Neuronal stem cell (in vitro differentiated cells): ENCODE results near the gene INTS7.

Source experiments
- DNase-seq: peaks from one replicate; pipeline ENCODE4 v3.0.0-alpha.2; 2013; ENCODE audit warnings: low spot score
- H2AFZ ChIP-seq: one replicate; pipeline ENCODE4 v1.6.1; 2013; ENCODE audit warnings: mild to moderate bottlenecking, low read length, inconsistent platforms
- H2AK5ac ChIP-seq: 2 replicates; pipeline ENCODE4 v1.6.1; 2013; ENCODE audit warnings: low read depth, mild to moderate bottlenecking, inconsistent platforms, low read length, moderate library complexity, mixed read lengths
- H2BK120ac ChIP-seq: 2 replicates; pipeline ENCODE4 v1.6.1; 2013; ENCODE audit warnings: low read depth, mild to moderate bottlenecking, inconsistent platforms, low read length, moderate library complexity, mixed read lengths
- H2BK12ac ChIP-seq: one replicate; pipeline ENCODE4 v1.6.1; 2013; ENCODE audit warnings: low read length, inconsistent platforms
- H2BK15ac ChIP-seq: 2 replicates; pipeline ENCODE4 v1.6.1; 2013; ENCODE audit warnings: mild to moderate bottlenecking, low read length, inconsistent platforms, mixed read lengths
- H2BK5ac ChIP-seq: one replicate; pipeline ENCODE4 v1.6.1; 2013; ENCODE audit warnings: inconsistent platforms, mild to moderate bottlenecking, low read length, moderate library complexity
- H3K14ac ChIP-seq: one replicate; pipeline ENCODE4 v1.6.1; 2013; ENCODE audit warnings: low read length, inconsistent platforms
- H3K18ac ChIP-seq: 2 replicates; pipeline ENCODE4 v1.6.1; 2013; ENCODE audit warnings: low read length, inconsistent platforms
- H3K23ac ChIP-seq: 2 replicates; pipeline ENCODE4 v1.6.1; 2013; ENCODE audit warnings: low read depth, mild to moderate bottlenecking, mixed read lengths, low read length, inconsistent platforms; ENCODE audit not compliant: poor library complexity
- H3K27ac ChIP-seq: replicated peaks from 3 replicates; pipeline ENCODE4 v1.5.1; 2013; ENCODE audit warnings: low read length, inconsistent platforms
- H3K27me3 ChIP-seq, 3 experiments: 2 replicates each; pipeline ENCODE4 v1.6.1; 2013; ENCODE audit warnings: low read length in 3 of 3, mild to moderate bottlenecking in 2 of 3, inconsistent platforms in 1 of 3, low read depth in 1 of 3, mixed read lengths in 1 of 3, moderate library complexity in 1 of 3; ENCODE audit not compliant: control insufficient read depth in 3 of 3, insufficient read depth in 3 of 3
- H3K36me3 ChIP-seq, 2 donors: replicated peaks in 1 of 2; 2 replicates each; pipeline ENCODE4 v1.6.1; 2013; ENCODE audit warnings: low read length in 2 of 2; ENCODE audit not compliant: control insufficient read depth in 2 of 2, insufficient read depth in 2 of 2
- H3K4ac ChIP-seq: 2 replicates; pipeline ENCODE4 v1.6.1; 2013; ENCODE audit warnings: inconsistent platforms, mild to moderate bottlenecking, low read length, moderate library complexity
- H3K4me1 ChIP-seq, 2 donors: 1 replicate in 1 of 2; 2 replicates in 1 of 2; pipeline ENCODE4 v1.6.1; 2013; ENCODE audit warnings: low read length in 2 of 2, low read depth in 1 of 2; ENCODE audit not compliant: control insufficient read depth in 2 of 2, insufficient read depth in 1 of 2
- H3K4me2 ChIP-seq: one replicate; pipeline ENCODE4 v1.6.1; 2013; ENCODE audit warnings: mild to moderate bottlenecking, low read length, inconsistent platforms; ENCODE audit not compliant: insufficient read depth, poor library complexity, severe bottlenecking
- H3K4me3 ChIP-seq, 2 donors: 2 replicates each; pipeline ENCODE4 v1.5.1; 2013; ENCODE audit warnings: low read length in 2 of 2, mild to moderate bottlenecking in 2 of 2, inconsistent platforms in 1 of 2, moderate library complexity in 1 of 2
- H3K79me1 ChIP-seq: one replicate; pipeline ENCODE4 v1.6.1; 2013; ENCODE audit warnings: low read depth, mild to moderate bottlenecking, inconsistent platforms, low read length, moderate library complexity
- H3K9ac ChIP-seq: one replicate; pipeline ENCODE4 v1.6.1; 2013; ENCODE audit warnings: mild to moderate bottlenecking, low read depth, low read length, inconsistent platforms; ENCODE audit not compliant: poor library complexity
- H3K9me3 ChIP-seq, 2 donors: replicated peaks in 1 of 2; 2 replicates each; pipeline versions ENCODE3 to v1.6.1; 2013; ENCODE audit warnings: low read length in 2 of 2, mild to moderate bottlenecking in 2 of 2, inconsistent platforms in 1 of 2, low read depth in 1 of 2, mixed read lengths in 1 of 2, moderate library complexity in 1 of 2; ENCODE audit not compliant: control insufficient read depth in 2 of 2, insufficient read depth in 1 of 2
- H4K8ac ChIP-seq: one replicate; pipeline ENCODE4 v1.6.1; 2013; ENCODE audit warnings: low read depth, mild to moderate bottlenecking, inconsistent platforms, low read length, moderate library complexity
- H4K91ac ChIP-seq: one replicate; pipeline ENCODE4 v1.6.1; 2013; ENCODE audit warnings: low read length, low read depth, mild to moderate bottlenecking, inconsistent platforms; ENCODE audit not compliant: poor library complexity
- WGBS, 2 donors: extraction: QIAGEN DNeasy Blood & Tissue Kit; methylation state at CpG; one replicate each; pipeline ENCODE4 v1.1.7; 2013; ENCODE audit warnings: missing lambda C conversion rate in 2 of 2, mixed read lengths in 1 of 2; ENCODE audit not compliant: insufficient read length in 2 of 2, insufficient replicate concordance in 1 of 2; ENCODE audit errors: extremely low coverage in 2 of 2; 5-methylcytosine and 5-hydroxymethylcytosine counted together

INTS7 gene

GRCh38 chr1:212060632-212061472, 25.5 kb upstream of the INTS7 start:
- DNase-seq, result no peak
- Histone ChIP-seq H3K27me3 (no peaks in the 10 kb centered on the region), H2BK15ac (no peak overlapping the region), H3K18ac (no peak overlapping the region), H3K23ac (no peak overlapping the region), H4K91ac (no peak overlapping the region), H2BK5ac (no peak overlapping the region), H3K79me1 (no peaks in the 10 kb centered on the region), H4K8ac (no peak overlapping the region), H3K27ac (no peak overlapping the region), H3K4me2 (no peak overlapping the region), H3K4me1 (no peaks in the 10 kb centered on the region), H2BK12ac (no peak overlapping the region), H3K36me3 (peaks cover 14 to 98% of the 10 kb centered on the region in 2 donors), H3K14ac (no peak overlapping the region), H2BK120ac (no peak overlapping the region), H2AFZ (no peak overlapping the region), H3K4ac (no peak overlapping the region), H3K9me3 (peaks cover 5 to 31% of the 10 kb centered on the region in 2 donors), H2AK5ac (no peak overlapping the region), H3K4me3 (no peak overlapping the region), H3K9ac (no peak overlapping the region)
- no CpG with 5 or more reads among the region's 6 CpGs for WGBS, 2 donors

GRCh38 chr1:212055333-212055732, 20.0 kb upstream of the INTS7 start:
- H3K27ac ChIP-seq, result no peak overlapping the region
- no peak overlapping the region for H2AK5ac ChIP-seq
- H2AFZ ChIP-seq, result no peak overlapping the region
- H3K4me2 ChIP-seq, result no peak overlapping the region
- H3K36me3 ChIP-seq, result peaks cover 31 to 94% of the 10 kb centered on the region in 2 donors
- H3K4ac ChIP-seq, result no peak overlapping the region
- no peak overlapping the region for H2BK5ac ChIP-seq
- no peak overlapping the region for H3K9ac ChIP-seq
- no peak overlapping the region for H3K18ac ChIP-seq
- no CpG with 5 or more reads among the region's 2 CpGs for WGBS, 2 donors
- DNase-seq, result no peak
- no peak overlapping the region for H2BK15ac ChIP-seq
- no peak overlapping the region for H2BK12ac ChIP-seq
- H4K91ac ChIP-seq, result no peak overlapping the region
- no peaks in the 10 kb centered on the region for H3K4me1 ChIP-seq
- no peaks in the 10 kb centered on the region for H3K79me1 ChIP-seq
- H3K14ac ChIP-seq, result no peak overlapping the region
- no peak overlapping the region for H3K4me3 ChIP-seq
- H3K27me3 ChIP-seq, result no peaks in the 10 kb centered on the region
- H3K23ac ChIP-seq, result no peak overlapping the region
- peaks cover 16 to 53% of the 10 kb centered on the region in 2 donors for H3K9me3 ChIP-seq
- no peak overlapping the region for H2BK120ac ChIP-seq
- H4K8ac ChIP-seq, result no peak overlapping the region

- Histone ChIP-seq H2AK5ac (no peak overlapping the region), H3K79me1 (no peaks in the 10 kb centered on the region), H3K4me2 (no peak overlapping the region), H3K4me3 (no peak overlapping the region), H3K14ac (no peak overlapping the region), H3K4ac (no peak overlapping the region), H3K4me1 (no peaks in the 10 kb centered on the region), H3K9me3 (peaks cover 16 to 53% of the 10 kb centered on the region in 2 donors), H2BK120ac (no peak overlapping the region), H3K9ac (no peak overlapping the region), H3K23ac (no peak overlapping the region), H3K36me3 (peaks cover 34 to 95% of the 10 kb centered on the region in 2 donors), H3K27me3 (no peaks in the 10 kb centered on the region), H4K91ac (no peak overlapping the region), H2AFZ (no peak overlapping the region), H2BK12ac (no peak overlapping the region), H2BK15ac (no peak overlapping the region), H3K27ac (no peak overlapping the region), H3K18ac (no peak overlapping the region), H4K8ac (no peak overlapping the region), H2BK5ac (no peak overlapping the region)
- no CpG with 5 or more reads among the region's 1 CpG for WGBS, 2 donors
- DNase-seq, result no peak
Measured at GRCh38 chr1:212053993-212054392, 18.6 kb upstream of the INTS7 start.

GRCh38 chr1:212045981-212046380, 10.6 kb upstream of the INTS7 start:
- H2BK120ac ChIP-seq, result no peak overlapping the region
- H3K4me1 ChIP-seq, result no peaks in the 10 kb centered on the region
- H2AK5ac ChIP-seq, result no peak overlapping the region
- no peak overlapping the region for H3K4ac ChIP-seq
- H3K18ac ChIP-seq, result no peak overlapping the region
- no CpG with 5 or more reads among the region's 2 CpGs for WGBS, 2 donors
- DNase-seq, result no peak
- H2BK5ac ChIP-seq, result no peak overlapping the region
- no peak overlapping the region for H2BK12ac ChIP-seq
- H3K36me3 ChIP-seq, result peaks cover 18 to 100% of the 10 kb centered on the region in 2 donors
- peaks cover 0 to 7% of the 10 kb centered on the region in 2 donors for H3K9me3 ChIP-seq
- H2BK15ac ChIP-seq, result no peak overlapping the region
- H3K27me3 ChIP-seq, result no peaks in the 10 kb centered on the region
- no peak overlapping the region for H3K14ac ChIP-seq
- H3K23ac ChIP-seq, result no peak overlapping the region
- no peak overlapping the region for H3K4me3 ChIP-seq
- H4K8ac ChIP-seq, result no peak overlapping the region
- no peak overlapping the region for H4K91ac ChIP-seq
- H2AFZ ChIP-seq, result no peak overlapping the region
- H3K27ac ChIP-seq, result no peak overlapping the region
- no peak overlapping the region for H3K9ac ChIP-seq
- peaks cover 1% of the 10 kb centered on the region for H3K79me1 ChIP-seq
- no peak overlapping the region for H3K4me2 ChIP-seq
